ENCODE data around the gene SOX9. TPM values are rescaled to one million over a fixed set of nuclear protein-coding genes. Genes with fewer than 3 reads are reported as not detected.

The SOX9 gene
- total RNA-seq, 1 donor from 2014 or later, result 24.0 TPM

DNA sequence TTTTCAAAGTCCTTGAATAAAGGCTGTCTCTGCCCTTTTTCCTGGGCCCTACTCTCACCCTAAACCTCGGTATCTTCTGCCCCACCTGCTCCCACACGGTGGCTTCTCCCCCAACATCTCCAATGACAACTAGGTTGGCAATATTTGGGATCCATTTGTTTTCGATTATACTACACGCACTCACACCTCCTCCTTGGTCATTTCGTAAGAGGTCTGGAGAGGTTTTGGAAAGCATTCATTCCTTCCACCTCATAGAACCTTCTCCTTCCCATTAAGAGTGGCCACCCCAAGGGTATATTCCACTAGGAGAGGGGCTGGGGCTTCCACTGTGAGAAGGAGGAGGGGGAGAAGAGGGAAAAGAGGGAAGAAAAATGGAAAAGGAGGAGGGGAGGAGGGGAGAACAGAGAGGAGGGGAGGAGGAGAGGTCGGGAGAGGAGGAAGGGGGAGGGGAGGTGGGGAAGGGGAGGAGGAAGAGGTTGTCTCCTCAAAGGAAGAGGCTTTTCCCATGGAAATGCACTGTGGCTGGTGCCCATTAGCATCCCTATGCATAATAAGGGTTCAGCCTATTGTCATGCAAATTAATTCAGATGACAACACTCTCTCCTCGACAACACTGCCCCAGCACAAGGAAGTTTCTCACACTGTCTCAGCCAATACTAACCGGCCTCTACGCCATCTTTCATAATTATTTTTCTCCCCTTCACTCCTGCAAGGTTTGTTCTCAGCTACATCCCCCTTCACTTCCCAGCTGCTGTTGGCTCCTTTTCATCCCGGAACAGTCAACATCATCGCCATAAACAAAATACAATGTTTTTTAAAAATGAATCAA lies 30.0 kb downstream of the SOX9 start:
- intact Hi-C loops (cut with DNase I), result loop anchor here (2.0 kb wide), 1 partner anchor 24 kb away; no protein-coding TSS in a partner anchor
- DNase-seq (ENCODE audit: low spot score), result no peak

DNA sequence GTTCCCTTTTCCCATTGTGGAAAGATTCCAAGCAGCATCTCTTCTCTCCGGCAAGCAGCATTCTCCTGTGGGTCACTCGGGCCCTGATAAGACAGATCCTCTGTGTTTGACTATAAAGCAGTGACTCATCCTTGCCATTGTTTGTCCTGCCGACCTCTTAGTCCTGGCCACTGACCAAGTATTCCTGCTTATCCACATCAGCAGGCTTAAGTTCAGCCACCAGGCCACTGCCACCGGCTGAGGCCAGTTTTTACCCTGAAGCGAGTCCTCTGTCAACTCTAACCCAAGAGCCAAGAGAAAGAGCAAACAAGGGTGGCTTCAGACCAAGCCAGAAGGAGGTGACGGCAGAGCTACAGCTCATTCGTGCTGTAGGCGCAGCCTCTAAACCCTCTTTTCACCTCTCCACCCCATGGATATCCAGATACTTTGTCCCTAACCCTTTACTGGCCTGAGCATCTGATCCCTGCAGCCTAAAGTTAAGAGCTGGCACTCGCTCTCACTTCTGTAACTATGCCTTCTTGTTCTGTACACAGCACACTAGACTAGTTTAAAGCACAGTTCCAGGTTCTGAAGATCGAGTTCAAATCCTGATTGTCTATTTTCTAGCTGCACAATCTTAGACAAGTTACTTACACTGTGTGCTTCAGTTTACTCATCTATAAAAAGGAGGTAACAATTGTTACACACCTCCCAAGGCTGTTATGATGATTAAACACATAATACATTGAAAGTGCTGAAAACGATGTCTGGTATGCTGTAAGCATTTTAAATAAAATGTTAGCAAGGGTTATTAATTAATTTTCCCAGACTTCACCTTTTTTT lies 31.0 kb downstream of the SOX9 start:
- intact Hi-C loops (cut with DNase I), result loop anchor here (2.0 kb wide), 1 partner anchor 25 kb away; no protein-coding TSS in a partner anchor
- DNase-seq (ENCODE audit: low spot score), result no peak

DNA sequence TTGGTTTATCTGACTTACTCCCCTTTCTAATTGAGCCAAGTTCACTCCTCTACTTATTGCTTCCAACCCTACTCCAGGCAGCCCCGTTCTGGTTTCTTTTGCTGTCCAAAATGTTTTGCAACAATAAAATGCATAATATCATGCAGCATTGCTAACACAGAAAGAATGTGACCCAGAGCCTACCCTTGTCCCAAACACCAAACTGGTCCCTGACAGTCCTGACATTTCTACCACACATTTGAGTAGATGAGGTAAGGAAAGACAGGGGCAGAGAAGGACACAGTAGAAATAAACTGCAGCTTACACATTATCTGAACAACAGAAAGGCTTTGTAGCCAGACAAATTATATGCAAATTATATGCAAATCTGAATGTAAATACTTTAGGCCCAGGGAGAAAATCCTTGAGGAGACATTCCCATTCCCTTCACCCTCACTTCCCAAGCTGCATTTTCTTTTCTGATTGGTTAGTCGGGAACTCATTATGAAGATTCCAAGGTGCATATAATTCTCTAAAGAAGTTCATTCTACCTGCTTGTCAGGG lies 31.6 kb downstream of the SOX9 start:
- DNase-seq (ENCODE audit: low spot score), result no peak
- intact Hi-C loops (cut with DNase I), result no loop called here

DNA sequence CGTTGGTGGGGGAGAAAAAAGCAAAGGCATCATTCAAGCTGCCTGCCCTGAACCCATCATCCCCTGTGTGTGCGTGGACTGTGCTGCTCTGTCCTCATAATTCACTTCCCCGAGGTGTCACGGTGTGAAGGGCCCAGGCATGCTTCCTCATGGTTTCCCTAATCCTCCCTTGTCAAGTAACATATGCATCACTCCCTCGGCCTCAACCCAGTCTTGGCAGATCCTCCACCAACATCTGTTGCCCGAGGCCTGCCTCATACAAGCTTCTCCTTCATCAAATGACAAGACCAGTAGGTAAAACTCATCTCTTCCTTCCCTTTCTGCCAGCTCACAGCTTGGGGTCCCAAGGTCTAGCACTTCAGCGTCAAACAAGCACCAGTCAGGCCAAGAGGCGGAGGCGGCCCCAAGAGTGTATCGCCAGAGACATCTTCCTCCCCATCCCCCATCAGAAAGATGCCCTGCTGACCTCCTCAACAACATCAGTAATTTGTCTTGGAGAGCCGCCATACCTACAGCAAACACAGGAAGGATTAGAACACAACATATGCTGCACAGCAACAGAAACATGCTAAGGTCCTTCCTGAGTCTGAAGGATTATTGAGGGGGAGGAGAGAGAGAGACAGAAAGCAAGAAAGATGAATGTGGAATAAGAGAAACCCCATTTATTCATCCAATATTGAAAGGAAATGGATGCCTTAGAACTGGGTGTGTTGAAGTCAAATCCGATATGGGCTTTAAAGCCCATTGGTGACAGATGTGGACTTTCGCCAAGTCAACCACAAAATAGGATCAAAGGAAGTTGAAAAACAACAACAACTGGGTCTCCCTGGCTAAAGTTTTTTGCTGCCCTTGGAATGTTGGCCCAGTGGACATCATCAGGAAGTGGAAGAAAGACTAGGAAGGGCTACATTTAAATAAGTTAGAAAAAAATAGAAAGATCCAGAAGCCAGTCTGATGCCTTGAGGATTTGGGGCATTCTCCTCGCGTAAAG lies 38.4 kb downstream of the SOX9 start:
- intact Hi-C loops (cut with DNase I), result no loop called here
- DNase-seq (ENCODE audit: low spot score), result no peak

DNA sequence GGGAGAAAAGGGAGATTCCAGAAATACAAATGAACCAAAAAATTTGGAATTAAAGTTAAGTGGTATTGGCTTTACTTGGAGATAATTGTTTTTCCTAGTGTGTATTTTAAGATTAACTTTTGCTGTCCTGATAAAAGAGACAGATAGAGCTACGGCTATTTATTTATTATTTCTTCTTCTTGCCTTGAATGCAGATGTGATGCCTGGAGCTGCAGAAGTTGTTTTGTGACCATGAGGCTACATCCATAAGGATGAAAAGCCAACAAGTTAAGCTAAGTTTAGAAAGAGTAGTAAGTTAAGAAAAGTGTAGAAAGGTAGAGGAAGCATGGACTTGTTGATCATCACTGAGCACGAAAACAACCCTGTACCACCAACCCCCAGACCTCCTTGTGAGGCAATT lies 41.7 kb downstream of the SOX9 start:
- DNase-seq (ENCODE audit: low spot score), result no peak
- intact Hi-C loops (cut with DNase I), result no loop called here

DNA sequence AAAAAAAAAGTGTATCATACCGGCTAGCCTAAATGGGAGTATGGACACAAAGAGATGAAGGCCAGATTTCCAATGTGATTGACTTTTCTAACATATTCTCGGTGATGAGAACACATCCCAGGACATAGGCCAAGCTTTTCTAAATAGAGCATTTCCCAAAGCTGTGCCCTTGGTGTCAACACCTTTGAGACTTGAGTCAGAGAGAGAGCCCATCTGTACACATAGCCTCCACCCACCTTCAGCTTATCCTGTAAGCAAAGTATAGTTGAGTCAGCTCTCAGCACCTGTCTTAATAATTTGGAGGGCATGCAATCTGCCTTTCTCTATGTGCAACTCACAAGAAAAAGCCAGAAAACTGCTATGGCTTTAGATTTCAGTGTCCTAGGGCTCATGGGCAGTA lies 42.7 kb downstream of the SOX9 start:
- no peak for DNase-seq (ENCODE audit: low spot score)
- intact Hi-C loops (cut with DNase I), result no loop called here

DNA sequence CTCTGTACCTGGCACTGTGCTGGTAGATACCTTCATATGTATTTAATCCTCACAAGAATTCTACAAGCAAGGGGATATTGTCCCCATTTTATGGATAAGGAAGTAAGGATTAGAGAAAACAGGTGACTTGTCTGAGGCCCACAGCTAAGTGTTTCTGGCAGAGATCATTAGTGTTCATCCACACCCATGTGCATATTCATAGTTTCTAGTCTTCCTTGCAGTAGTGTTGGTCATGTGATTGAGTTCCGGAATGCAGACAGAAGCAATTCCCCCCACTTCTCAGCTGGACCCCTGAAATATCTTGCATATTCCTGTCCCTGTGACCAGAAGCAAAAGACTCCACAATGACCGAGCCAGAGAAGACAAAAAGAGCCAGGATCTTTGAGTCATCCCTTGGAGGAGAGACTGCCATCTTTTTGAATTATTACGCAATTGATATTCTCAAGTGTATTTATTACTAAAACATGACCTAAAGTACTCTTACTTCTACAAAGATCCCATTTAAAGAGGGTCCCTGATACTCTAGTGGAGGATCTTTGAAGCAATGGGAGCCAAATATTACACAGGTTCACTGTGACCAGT lies 43.4 kb downstream of the SOX9 start:
- no peak for DNase-seq (ENCODE audit: low spot score)
- intact Hi-C loops (cut with DNase I), result no loop called here

DNA sequence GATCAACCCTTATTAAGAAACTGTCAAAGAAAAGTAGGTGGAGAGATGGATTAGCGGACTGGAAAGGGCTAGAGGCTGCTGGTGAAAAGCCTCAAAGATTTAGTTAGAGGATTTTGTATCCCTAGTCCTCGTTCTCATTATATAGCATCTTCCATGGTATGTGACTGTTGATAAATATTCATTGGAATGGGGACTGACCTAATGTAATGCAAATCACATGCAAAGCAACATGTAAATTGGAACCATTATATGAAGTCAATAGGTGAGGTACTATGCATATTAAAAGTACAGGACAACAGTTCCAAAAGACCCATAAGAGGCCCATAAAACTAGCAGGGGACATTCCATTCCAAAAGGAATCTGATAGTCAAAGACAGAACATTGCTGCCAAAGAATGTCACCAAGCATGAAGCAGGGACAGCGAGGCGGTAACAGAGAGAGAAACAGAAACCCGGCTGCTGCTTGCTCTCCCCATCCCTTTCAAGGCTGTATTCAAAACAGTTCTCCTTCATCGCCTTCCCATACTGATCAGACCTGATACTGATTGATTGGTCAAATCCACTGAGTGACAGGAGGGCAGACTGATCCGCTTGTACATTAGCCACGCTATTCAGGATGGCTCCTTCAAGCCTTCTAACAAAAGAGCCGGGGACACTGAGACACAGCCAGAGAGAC lies 44.5 kb downstream of the SOX9 start:
- intact Hi-C loops (cut with DNase I), result no loop called here
- no peak for DNase-seq (ENCODE audit: low spot score)

DNA sequence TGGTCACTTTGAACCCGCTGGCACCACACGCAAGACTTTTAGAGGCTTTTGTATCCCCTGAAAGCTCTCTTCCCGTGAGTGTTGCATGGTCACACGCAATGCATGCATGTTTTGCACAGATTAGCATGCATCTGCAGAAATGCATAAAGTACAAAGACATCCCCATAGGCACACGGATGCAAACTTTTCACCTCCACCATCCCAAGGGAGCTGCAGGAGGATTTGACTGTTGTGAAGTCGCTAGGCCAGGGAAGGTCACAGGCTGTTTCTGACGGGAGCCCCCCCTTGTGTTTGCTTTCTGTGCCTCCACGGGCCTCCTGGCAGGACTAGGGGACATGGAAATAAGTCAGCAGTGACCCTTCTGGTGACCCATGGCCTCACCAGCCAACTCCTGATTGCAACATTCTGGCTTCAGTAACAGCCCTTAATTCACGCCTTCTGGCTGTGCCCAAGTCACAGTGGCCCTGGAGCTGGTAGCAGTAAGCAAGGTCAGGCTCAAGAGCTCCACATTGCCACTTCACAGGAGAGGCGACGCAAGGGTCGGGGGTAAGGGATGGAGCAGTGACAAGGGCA lies 45.1 kb downstream of the SOX9 start:
- intact Hi-C loops (cut with DNase I), result no loop called here
- no peak for DNase-seq (ENCODE audit: low spot score)

DNA sequence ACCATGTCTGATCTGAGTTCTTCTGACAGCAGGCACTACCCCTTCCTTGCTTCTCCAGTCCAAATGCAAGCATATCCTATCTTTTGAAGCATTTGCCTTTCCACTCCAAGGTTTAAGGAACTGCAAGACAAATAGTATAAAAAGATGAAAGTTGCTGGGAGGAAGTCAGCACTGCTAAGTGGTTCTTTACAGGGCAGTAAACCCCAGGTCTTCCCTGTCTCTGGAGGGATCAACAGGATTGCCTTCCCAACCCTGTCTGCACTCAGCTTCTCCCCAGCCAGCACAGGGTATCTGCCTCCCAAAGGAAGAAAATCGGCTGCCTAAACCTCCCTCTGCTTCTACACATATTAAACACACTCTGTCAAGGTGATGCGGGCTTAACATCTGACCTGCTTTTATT lies 46.8 kb downstream of the SOX9 start:
- intact Hi-C loops (cut with DNase I), result no loop called here

DNA sequence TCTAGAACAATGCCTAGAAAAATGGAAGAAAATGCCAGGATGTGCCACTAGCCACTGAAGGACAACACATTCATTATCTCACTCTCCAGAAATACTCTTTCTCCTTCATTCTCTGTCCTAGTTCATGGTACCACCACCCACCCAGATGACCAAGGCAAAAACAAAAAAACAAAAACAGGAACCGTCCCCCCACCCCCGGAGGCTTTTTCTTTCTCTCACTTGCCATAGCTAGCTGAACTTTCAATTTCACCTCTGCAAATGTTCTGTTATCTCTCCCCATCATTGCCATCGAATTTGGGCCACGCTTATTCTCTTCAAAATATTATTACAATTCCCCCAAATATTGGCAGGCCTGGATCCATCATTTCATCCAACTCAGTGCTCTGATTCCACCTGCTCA lies 49.0 kb downstream of the SOX9 start:
- intact Hi-C loops (cut with DNase I), result no loop called here
- DNase-seq (ENCODE audit: low spot score), result no peak

More for the DNA sequence above, 46.8 kb downstream of the SOX9 start:
- DNase-seq (ENCODE audit: low spot score), result no peak

DNA sequence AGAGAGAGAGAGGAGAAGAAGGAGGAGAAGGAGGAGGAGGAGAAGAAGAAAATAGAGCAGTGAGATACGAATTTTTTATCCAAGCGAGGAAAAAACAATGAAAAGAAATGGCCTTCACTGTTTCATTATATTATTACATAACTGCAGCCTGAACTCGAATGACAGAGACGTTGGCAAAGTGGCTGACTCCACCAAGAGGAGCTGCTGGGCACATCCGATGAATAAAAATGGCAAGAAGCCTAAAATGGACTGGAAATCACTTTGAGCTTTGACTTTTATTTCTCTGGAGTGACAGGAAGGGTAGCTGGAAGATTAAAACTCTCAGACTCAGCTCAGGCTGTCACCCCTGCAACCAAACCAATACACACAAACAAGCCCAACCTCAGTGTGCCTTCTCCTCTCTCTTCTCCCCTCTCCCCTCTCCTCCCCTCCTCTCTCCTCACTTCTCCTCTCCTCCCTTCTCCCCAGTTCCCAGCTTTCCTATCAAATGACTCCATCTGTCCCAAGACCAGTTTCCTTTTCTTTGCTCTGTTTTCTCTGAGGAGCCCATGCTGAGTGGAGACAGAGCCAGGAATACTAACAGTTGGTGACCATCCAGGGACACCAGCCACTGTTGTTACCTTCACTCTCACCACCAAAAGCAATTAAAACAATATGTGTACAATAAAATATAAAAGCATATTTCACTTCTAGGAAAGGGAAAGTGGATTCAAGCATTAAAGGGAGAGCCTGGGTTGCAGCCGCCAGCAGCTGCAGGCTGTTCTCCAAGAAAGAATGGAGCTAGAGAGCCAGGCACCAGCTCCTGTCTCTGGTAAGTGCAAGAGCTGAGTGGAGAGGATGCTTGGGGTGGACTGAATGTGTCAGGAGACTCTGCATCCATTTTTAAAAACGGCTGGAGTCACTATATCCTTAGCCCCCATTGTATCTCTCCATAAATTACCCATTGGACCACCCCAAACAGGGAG lies 51.2 kb downstream of the SOX9 start:
- intact Hi-C loops (cut with DNase I), result no loop called here
- no peak for DNase-seq (ENCODE audit: low spot score)

DNA sequence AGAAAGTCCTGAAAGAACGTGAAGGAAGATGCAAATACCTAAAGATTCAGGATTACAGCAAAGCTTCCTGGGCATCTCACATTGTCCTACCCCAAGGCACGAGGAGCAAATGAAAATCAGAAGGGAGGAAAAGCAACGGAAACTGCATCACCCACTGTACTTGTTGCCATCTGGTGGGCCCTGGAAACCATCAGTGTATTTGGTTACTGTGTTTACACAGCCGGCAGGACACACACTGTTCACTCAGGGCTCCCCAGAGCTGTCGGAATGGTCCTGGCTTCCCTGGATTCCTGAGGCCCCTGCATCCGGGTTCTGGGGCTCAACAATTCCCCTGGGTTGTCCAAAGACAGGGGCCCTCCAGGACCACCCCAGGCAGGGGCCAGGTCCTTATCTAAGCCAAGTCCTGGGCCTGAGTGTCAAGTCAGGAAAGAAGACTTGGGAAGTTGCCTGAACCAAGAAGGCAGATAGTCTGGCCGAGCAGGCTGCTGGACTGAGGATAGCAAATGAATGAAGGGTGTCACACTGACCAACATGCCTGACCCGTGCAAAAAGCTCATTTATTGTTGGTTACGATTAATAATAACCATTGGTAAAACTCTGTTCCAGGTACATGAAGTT lies 52.8 kb downstream of the SOX9 start:
- peak; percentile 26 for DNase-seq (ENCODE audit: low spot score)
- intact Hi-C loops (cut with DNase I), result no loop called here

DNA sequence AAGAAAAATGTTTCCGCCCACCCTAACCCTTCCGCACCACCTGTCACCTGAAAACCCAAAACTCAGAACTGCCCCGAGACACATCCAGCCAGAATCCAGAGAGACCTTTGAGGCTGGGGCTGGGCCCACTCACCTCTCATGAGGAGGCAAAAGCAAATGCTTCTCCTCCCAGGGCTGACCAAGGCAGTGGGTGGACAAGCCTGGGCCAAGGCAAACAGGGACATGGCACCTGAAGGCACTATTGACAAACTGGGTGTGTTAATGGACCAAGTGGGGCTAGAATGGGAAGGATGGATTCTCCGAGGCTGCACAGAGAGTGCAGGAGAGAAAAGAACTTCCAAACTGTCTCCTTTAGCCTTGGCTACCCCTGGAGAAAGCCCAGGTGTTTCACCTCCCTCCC lies 54.4 kb downstream of the SOX9 start:
- intact Hi-C loops (cut with DNase I), result no loop called here
- DNase-seq (ENCODE audit: low spot score), result no peak

Data from cardiac septum (tissue), 1 donor.